Gastrocnemius medialis (tissue), 4 donors: ENCODE results near the gene CT55. TPM values are rescaled to one million over a fixed set of nuclear protein-coding genes. Genes with fewer than 3 reads are reported as not detected.
A peak's percentile ranks its signal among the peaks of the same experiment; 100 is the strongest.

Source experiments
- ATAC-seq, 2 donors: fragments of 150-250 bp; one replicate each; pipeline ENCODE4 v1.9.1; 2016
- DNase-seq, 2 donors: peaks; one replicate each; pipeline ENCODE4 v3.0.0-alpha.2; 2019
- H3K27ac ChIP-seq, 4 donors: fragments of 200-600 bp; sonication (generic); 1 replicate in 1 of 4; 2 replicates in 3 of 4; pipeline ENCODE4 v1.5.1; 2016 to 2018; ENCODE audit warnings: mild to moderate bottlenecking in 2 of 4, moderate library complexity in 1 of 4
- H3K27me3 ChIP-seq, 3 donors: fragments of 200-600 bp; sonication (generic) in 2 of 3; 1 replicate in 1 of 3; 2 replicates in 2 of 3; pipeline versions ENCODE4 v1.5.1 to v1.6.0; 2016 to 2019; ENCODE audit warnings: mild to moderate bottlenecking in 1 of 3, moderate library complexity in 1 of 3
- H3K36me3 ChIP-seq, 2 donors: fragments of 200-600 bp; sonication (generic) in 1 of 2; one replicate each; pipeline ENCODE4 v1.5.1; 2017 to 2018
- H3K4me1 ChIP-seq, 2 donors: fragments of 200-600 bp; sonication (generic) in 1 of 2; one replicate each; pipeline ENCODE4 v1.5.1; 2016 to 2017; ENCODE audit warnings: mild to moderate bottlenecking in 2 of 2
- H3K4me3 ChIP-seq, 4 donors: fragments of 200-600 bp; sonication (generic) in 3 of 4; 1 replicate in 1 of 4; 2 replicates in 3 of 4; pipeline ENCODE4 v1.5.1; 2016 to 2019; ENCODE audit warnings: mild to moderate bottlenecking in 2 of 4
- H3K9me3 ChIP-seq, 3 donors: fragments of 200-600 bp; sonication (generic) in 2 of 3; 1 replicate in 1 of 3; 2 replicates in 2 of 3; pipeline ENCODE4 v1.5.1; 2016 to 2019
- POLR2A ChIP-seq, 2 donors: fragments of 450-650 bp; IDR thresholded peaks; one replicate each; pipeline ENCODE4 v1.6.1; 2017; ENCODE audit warnings: antibody characterized with exemption in 2 of 2, mild to moderate bottlenecking in 2 of 2, moderate library complexity in 2 of 2
- in situ Hi-C, 4 donors: fragments of 200-750 bp; cut with MboI; loops; one replicate each; pipeline versions ENCODE4 v1.15.0 to v1.8.0; 2017; ENCODE audit warnings: low sequenced_read_pairs in 4 of 4
- intact Hi-C: fragments of 100-400 bp; cut with DNase I; formaldehyde crosslinking; loops from one replicate; pipeline ENCODE4 v1.15.1; 2023; ENCODE audit warnings: low total_unique reads
- total RNA-seq, 4 donors: library from RNA; depleted of rRNA; stranded (reverse); fragments of >200 nt; gene quantifications; one replicate each; pipeline versions ENCODE4 v1.1.0 to v1.2.3, GENCODE V29; 2016
- TF ChIP-seq, protein P1 (sequence below), 5 experiments: fragments of 450-650 bp in 3 of 5; fragments of 200-600 bp in 2 of 5; sonication (generic) in 2 of 5; IDR thresholded peaks in 4 of 5; conservative IDR thresholded peaks in 1 of 5; 1 replicate in 4 of 5; 2 replicates in 1 of 5; pipeline ENCODE4 v1.5.1; 2016 to 2019; ENCODE audit warnings: antibody characterized with exemption in 5 of 5, mild to moderate bottlenecking in 3 of 5, moderate library complexity in 3 of 5

The CT55 gene
- total RNA-seq, 4 donors from 2014 or later = not detected

DNA sequence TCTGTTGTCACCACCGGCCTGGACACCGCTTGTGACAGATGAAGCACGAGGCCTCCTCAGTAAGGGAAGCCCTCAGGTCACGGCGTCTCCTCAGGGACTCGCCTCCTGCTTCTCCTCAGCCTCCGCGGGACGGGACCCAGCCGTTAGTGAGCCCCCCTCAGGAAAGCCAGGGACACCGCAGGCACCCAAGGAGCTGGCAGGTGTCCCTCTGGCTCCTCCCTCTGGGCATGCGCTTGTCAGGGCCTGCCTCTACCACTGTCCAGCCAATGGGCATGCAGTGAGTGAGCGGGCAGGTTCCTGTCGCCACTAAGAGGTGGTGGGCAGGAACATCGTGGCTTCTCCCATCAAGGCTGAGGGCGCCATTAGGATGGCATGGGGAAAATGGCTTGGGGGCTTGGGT lies 23.5 kb upstream of the CT55 start:
- no peak overlapping the region for H3K27ac ChIP-seq
- H3K4me1 ChIP-seq = no peaks in the 10 kb centered on the region
- no peaks in the 10 kb centered on the region for H3K27me3 ChIP-seq
- TF ChIP-seq, protein P1, sequence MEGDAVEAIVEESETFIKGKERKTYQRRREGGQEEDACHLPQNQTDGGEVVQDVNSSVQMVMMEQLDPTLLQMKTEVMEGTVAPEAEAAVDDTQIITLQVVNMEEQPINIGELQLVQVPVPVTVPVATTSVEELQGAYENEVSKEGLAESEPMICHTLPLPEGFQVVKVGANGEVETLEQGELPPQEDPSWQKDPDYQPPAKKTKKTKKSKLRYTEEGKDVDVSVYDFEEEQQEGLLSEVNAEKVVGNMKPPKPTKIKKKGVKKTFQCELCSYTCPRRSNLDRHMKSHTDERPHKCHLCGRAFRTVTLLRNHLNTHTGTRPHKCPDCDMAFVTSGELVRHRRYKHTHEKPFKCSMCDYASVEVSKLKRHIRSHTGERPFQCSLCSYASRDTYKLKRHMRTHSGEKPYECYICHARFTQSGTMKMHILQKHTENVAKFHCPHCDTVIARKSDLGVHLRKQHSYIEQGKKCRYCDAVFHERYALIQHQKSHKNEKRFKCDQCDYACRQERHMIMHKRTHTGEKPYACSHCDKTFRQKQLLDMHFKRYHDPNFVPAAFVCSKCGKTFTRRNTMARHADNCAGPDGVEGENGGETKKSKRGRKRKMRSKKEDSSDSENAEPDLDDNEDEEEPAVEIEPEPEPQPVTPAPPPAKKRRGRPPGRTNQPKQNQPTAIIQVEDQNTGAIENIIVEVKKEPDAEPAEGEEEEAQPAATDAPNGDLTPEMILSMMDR (IDR thresholded peaks at IDR 0.05 in 4 of 5, conservative IDR thresholded peaks at IDR 0.05 in 1 of 5) = no peak
- no peak for TF ChIP-seq POLR2A (IDR thresholded peaks at IDR 0.05)
- intact Hi-C loops (no loop called here), in situ Hi-C loops (no loop called here)
- DNase-seq (no peak), ATAC-seq (no peak)
- H3K9me3 ChIP-seq = no peaks in the 10 kb centered on the region
- H3K4me3 ChIP-seq = no peak overlapping the region
- no peaks in the 10 kb centered on the region for H3K36me3 ChIP-seq

DNA sequence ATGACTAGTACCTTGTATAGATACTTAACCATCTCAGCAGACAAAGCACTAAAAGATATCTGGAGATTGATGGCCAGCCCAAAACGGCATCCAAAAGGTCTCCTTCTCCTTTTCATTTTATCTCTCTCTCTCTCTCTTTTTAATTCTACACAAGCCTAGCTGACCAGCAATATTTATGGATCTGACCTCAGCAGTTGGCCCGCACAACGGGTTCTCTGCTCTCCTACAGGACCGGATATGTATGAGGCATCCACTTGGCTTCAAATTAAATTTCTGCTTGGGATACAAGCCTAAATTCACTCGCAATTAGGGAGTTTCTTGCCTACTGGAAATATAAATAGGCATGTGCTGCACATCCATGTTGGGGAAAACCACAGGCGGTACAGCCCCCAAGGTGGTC lies 22.5 kb upstream of the CT55 start:
- no peaks in the 10 kb centered on the region for H3K9me3 ChIP-seq
- H3K27ac ChIP-seq = no peak overlapping the region
- no peaks in the 10 kb centered on the region for H3K4me1 ChIP-seq
- DNase-seq = no peak
- H3K4me3 ChIP-seq = no peak overlapping the region
- intact Hi-C loops = no loop called here
- TF ChIP-seq, protein P1 (IDR thresholded peaks at IDR 0.05 in 4 of 5, conservative IDR thresholded peaks at IDR 0.05 in 1 of 5) = no peak
- no peak for TF ChIP-seq POLR2A (IDR thresholded peaks at IDR 0.05)
- in situ Hi-C loops = no loop called here
- no peak for ATAC-seq
- H3K36me3 ChIP-seq = no peaks in the 10 kb centered on the region
- no peaks in the 10 kb centered on the region for H3K27me3 ChIP-seq

DNA sequence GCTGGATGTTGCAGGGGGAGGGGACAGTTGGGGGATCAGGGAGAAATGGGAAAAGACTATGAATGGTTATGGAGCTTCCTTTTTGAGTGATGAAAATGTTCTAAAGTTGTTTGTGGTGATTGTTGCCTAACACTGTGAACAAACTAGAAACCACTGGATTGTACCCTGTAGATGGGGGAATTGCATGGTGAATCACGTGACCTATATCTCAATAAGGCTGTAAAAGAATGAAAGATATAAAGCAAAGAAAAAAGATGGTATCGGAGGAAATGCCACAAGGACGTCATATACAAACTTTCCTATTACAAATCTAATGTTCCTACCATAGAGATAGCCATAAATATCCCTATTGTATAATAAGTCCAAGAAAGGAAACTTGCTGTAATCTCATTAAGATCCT lies 20.6 kb upstream of the CT55 start:
- Histone ChIP-seq H3K9me3 (no peaks in the 10 kb centered on the region), H3K4me1 (no peaks in the 10 kb centered on the region), H3K4me3 (no peak overlapping the region), H3K36me3 (no peaks in the 10 kb centered on the region), H3K27me3 (no peaks in the 10 kb centered on the region), H3K27ac (no peak overlapping the region)
- no peak for ATAC-seq
- no peak for TF ChIP-seq POLR2A (IDR thresholded peaks at IDR 0.05)
- TF ChIP-seq, protein P1 (IDR thresholded peaks at IDR 0.05 in 4 of 5, conservative IDR thresholded peaks at IDR 0.05 in 1 of 5) = no peak
- in situ Hi-C loops = no loop called here
- intact Hi-C loops = no loop called here
- no peak for DNase-seq

DNA sequence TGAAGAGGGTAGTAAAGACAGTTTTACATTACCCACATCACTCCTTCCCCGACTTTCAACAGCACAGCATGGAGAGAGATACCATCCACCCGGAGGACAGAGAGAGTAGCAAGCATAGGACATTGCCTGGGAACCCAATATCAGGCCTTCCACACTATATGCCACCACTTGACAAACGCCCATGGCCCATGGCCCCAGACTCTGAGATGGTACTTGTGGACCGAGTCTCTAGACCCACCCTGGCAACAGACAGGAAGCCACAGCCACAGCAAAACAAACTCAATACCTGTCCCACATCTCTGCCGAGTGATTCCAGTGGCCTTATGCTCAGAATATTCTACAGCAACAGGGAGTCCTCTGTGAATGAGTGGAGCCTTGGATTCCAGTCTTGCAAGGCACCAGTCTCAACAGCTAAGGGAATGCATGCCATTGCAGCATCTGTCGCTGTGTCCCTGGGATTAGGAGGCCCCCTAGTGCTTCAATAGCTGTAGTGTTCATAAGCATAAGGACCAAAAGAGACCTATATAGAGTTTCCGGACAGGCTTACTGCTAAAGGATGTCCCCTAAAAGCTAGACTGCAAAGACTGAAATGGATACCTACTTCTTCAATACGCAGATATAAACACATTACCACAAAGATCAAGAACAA lies 14.7 kb upstream of the CT55 start:
- H3K4me3 ChIP-seq = no peak overlapping the region
- peak in 1 of 2 donors; percentile 13 for DNase-seq
- H3K27ac ChIP-seq = no peak overlapping the region
- TF ChIP-seq, protein P1 (IDR thresholded peaks at IDR 0.05 in 4 of 5, conservative IDR thresholded peaks at IDR 0.05 in 1 of 5) = peak in 2 of 5 experiments; percentile 15 to 35
- no peak for TF ChIP-seq POLR2A (IDR thresholded peaks at IDR 0.05)
- intact Hi-C loops (no loop called here), in situ Hi-C loops (no loop called here)
- ATAC-seq = peak in 1 of 2 donors; percentile 62
- H3K4me1 ChIP-seq = no peaks in the 10 kb centered on the region
- no peaks in the 10 kb centered on the region for H3K9me3 ChIP-seq
- no peaks in the 10 kb centered on the region for H3K27me3 ChIP-seq
- H3K36me3 ChIP-seq = no peaks in the 10 kb centered on the region

DNA sequence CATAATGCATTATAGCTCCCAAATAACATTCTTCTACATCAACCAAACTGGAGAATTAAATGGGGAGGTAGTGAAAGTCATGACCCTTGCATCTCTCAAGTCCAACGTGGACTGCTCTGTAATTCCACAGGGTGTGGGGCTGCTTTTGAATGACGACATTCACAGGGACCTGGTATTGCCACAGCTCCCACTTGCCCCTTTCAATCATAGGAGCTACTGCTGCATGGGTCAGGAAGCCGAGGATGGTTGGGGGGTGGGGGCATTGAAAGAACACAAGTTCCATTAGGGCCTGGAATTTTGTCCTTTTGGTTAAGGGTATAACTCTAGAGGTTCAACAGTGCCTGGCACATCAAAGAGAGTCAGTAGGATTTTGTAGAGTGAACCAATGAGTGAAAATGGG lies 7.4 kb upstream of the CT55 start:
- no peak for DNase-seq
- Histone ChIP-seq H3K4me1 (no peaks in the 10 kb centered on the region), H3K27ac (no peak overlapping the region), H3K27me3 (no peaks in the 10 kb centered on the region), H3K9me3 (no peaks in the 10 kb centered on the region), H3K36me3 (no peaks in the 10 kb centered on the region), H3K4me3 (no peak overlapping the region)
- in situ Hi-C loops = no loop called here
- ATAC-seq = no peak
- intact Hi-C loops = no loop called here
- TF ChIP-seq, protein P1 (IDR thresholded peaks at IDR 0.05 in 4 of 5, conservative IDR thresholded peaks at IDR 0.05 in 1 of 5) = no peak
- TF ChIP-seq POLR2A (IDR thresholded peaks at IDR 0.05) = no peak
